Activated T-cell treated with anti-CD3 and anti-CD28 coated beads for 1 hour (primary cell): Measurements from ENCODE around the gene CYP4F8.

Experiments
- DNase-seq: peaks from one replicate; pipeline ENCODE4 v3.0.0-alpha.2; 2020; ENCODE audit warnings: low read depth

The CYP4F8 gene

DNA sequence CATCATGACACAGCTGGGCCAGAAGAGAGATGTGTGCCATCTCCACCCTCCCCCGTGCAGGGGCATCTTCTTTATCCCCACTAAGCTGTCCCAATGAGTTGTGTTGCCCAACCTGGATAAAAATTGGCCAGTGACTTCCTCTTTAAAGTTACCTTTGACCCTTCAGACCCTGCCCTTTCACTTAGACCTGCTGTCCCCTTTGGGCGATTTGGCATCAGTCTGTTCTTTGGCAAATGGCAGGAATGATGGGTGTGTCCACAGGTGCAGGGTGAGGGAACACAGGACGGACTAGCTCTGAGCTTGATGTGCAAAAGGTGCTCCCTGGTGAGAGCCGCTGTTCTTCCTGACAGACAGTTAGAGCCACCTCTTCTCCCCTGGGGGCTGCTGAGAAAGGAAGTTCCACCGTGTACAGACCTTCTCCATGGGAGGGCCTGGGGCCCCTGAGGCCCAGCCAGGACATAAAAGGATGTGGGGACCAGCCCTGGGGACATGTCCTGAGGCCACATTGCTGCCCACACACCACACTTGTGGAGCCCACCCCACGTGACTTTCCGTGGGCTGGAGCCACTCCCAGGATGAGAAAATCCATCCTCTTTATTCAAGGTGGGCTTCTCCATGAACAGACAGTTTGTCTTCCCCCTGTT lies 1.7 kb downstream of the CYP4F8 start:
- DNase-seq: no peak

DNA sequence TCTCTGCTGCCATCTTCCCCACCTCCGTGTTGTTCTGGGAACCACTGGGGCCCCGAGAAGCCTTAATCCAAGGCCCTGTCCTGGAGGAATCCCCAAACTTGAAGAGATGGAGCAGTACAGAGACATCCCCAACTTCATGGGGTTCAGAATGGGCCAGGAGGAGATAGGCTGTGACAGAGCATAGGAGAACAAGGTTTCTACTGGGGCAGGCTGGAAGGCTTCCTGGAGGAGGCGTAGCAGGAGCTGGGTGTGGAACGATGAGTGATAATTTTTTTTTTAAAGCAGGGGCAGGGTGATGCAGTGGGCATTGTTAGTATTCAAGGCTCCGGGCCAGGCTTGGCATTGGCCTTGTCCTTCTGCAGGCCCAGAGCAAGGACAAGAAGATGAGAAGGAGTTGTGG lies 3.3 kb downstream of the CYP4F8 start:
- DNase-seq: no peak

DNA sequence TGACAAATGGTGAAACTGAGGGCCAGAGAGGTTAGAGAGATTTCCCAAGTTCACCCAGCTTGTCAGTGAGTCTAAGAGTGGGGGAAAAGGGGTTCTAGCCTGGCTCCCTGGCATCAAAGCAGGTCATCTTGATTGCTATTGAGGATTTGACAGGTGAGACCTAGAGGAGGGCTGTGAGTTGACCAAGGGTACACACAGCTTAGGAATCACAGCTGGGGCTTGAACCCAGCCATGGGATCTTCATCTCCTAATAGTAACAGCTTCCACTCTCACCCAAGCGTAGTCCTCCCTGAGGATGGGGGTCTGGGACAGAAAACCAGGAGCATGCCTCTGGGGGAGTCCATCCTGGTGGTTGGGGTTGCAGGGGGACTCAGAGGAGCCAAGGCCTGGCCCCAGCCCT lies 6.8 kb downstream of the CYP4F8 start:
- DNase-seq: no peak

DNA sequence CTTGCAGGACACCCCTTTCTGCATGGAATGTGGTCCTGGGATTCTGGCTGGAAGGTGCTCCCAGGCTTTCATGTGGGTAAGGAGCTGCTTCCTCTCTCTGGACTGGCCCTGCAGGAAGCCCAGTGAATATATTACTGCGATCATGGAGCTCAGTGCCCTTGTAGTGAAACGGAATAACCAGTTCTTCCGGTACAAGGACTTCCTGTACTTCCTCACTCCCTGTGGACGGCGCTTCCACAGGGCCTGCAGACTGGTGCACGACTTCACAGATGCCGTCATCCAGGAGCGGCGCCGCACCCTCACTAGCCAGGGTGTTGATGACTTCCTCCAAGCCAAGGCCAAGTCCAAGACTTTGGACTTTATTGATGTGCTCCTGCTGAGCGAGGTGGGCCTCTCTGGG lies 8.0 kb downstream of the CYP4F8 start:
- no peak for DNase-seq

DNA sequence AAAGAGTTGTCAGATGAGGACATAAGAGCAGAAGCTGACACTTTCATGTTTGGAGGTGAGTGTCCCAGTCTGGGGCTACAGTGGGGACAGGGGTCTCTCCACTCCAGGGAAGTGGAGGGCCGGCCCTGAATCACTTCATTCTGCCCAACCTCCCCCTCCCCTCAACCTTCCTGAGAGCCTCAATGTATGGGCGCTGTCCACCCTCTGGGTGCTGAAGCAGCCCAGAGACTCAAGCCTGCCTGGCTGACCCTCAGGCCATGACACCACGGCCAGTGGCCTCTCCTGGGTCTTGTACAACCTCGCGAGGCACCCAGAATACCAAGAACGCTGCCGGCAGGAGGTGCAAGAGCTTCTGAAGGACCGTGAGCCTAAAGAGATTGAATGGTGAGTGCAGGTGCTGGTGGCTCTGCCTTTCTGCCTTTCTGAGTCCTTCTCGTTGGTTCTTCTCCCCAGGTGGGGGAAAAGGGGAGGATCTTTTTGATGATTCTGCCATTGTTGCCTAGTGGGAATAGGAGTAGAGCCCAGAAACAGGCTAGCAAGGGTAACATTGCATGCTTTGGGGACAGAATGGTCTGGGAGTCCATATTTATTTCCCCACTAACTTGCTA lies 8.8 kb downstream of the CYP4F8 start:
- DNase-seq: no peak

DNA sequence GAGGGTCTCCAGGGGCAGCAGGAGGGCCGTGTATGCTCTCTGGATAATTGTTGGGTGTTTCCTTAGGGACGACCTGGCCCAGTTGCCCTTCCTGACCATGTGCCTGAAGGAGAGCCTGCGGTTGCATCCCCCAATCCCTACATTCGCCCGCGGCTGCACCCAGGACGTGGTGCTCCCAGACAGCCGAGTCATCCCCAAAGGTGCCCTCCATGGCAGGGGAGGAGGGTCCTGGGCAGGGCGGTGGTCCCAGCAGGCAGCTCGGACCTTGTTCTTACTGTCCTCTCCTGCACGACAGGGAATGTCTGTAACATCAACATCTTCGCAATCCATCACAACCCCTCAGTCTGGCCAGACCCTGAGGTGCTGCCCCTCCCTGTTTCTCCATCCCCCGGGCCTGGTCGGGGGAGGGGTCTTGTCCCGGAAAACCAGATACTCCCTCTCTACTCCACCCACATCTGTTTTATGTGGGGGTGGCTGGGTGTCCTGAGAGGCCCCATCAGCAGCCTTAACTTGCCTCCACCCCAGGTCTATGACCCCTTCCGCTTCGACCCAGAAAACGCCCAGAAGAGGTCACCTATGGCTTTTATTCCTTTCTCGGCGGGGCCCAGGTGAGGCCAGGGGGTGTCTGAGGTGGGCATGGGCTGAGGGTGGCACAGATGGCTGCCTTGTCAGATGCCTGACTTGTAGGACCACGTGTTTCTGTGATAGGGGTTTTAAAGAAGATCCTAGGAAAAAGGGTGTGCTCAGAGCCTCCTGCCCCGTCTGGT lies 13.4 kb downstream of the CYP4F8 start:
- no peak for DNase-seq

DNA sequence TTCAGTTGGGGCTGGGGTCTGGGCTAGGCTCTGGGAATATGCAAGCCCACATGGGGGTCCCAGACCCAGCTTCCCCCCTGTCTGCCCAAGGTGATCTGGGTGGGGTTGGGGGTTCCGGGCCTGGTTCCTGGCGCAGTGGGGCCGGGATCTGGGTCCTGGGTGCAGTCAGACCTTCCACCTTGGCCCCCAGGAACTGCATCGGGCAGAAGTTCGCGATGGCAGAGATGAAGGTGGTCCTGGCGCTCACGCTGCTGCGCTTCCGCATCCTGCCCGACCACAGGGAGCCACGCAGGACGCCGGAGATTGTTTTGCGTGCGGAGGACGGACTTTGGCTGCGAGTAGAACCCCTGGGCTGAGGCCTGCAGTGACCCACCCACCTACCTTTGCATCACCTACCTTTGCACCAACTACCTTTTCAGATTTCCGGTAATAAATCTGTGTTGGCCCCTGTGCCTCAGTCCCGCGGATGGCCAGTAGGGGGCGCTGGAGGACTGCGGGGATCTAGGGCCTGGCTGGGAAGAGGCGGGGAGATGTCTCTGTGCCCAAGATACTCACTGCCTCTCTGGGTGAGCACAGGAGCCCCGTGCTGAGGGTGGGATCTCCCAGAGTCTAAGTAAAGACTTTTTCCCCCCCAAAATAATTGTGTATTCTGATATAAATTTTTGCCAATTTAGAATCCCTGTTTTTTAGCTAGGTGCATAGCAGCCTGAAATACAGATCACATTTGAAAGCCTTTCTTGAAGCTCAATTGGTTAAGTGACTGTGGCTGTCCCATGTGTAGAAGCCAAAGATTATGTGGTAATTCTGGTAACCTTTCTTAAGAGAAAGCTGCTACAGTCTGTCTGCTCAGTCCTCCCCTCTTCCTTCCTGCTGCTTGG lies 14.2 kb downstream of the CYP4F8 start:
- DNase-seq: peak; percentile 94

DNA sequence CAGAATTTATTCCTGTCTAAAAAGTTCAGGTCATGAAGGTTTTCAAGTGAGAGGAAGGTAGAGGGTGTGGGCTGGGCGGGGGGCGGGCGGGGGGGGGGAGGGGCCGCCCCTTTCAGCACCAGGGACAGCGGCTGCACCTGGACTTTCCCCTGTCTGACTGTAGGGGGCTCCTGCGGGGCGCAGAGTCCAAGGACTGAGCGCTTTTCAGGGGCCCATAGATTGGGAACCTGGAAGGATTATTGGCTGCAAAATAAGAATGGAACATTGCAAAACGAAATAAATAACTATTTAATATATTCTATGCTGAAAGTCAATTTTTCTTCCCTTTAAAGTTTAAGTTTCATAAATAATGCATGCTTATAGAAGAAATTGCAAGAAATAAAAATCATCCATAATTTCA lies 16.8 kb downstream of the CYP4F8 start:
- no peak for DNase-seq

DNA sequence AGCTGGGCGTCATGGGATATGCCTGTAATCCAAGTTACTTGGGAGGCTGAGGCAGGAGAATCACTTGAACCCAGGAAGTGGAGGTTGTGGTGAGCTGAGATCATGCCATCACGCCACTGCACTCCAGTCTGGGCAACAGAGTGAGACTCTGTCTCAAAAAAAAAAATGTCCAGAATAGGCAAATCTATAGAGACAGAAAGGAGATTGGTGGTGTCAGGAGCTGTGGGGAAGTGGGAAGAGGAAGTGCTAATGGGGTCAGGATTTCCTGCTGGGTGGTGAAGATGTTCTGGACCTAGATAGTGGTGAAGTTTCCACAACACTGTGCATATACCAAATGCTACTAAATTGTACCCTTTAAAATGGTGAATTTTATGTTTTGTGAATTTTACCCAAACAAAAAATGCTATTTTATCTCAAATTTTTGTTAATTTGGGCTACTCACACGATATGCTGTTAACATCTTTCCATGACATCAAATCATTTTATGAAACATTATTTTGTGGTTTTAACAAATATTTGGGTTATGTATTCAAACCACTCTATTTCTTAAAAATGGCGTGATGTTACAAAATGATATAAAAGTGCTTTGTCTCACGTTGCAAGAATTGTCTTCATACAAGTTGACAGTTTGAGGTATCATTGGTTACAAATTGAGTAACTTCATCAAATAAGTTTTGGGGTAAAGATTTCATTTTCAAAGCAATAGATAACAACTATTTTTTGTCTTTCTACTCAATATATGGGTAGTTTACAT lies 18.2 kb downstream of the CYP4F8 start:
- DNase-seq: no peak

DNA sequence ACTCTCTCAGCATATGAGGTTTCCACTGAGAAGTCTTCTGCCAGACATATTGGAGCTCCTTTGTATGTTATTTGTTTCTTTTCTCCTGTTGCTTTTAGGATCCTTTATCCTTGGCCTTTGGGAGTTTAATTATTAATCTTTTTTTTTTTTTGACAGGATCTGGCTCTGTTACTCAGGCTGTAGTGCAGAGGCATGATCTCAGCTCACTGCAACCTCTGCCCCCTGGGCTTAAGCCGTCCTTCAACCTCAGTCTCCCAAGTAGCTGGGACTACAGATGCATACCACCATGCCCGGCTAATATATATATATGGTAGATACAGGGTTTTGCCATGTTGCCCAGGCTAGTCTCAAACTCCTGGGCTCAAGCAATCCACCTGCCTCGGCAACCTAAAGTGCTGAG lies 19.1 kb downstream of the CYP4F8 start:
- no peak for DNase-seq

DNA sequence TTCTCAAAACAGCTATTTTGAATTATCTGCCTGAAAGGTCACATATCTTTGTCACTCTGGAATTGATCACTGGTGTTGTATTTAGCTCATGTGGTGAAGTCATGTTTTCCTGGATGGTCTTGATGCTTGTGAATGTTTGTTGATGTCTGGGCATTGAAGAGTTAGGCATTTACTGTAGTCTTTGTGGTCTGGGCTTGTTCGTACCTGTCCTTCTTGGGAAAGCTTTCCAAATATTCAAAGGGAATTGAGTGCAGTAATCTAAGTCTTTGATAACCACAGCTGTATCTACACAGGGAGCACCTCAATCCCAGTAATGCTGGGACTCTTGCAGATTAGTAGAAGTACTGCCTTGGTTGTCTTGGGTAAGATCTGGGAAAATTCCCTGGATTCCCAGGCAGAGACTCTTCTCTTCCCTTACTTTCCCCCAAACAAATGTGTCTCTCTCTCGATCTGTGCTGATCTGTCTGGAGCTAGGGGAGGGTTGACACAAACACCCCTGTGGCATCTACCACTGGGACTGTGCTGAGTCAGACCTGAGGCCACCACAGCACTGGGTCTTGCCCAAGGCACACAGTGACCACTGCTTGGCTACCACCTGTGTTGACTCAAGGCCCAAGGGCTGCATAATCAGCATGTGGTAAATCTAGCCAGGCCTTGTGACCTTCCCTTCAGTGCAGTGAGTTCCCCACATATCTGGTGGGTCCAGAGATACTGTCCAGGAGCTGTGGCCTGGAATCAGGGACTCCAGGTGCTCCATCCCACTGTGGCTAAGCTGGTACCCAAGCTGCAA lies 20.2 kb downstream of the CYP4F8 start:
- no peak for DNase-seq

DNA sequence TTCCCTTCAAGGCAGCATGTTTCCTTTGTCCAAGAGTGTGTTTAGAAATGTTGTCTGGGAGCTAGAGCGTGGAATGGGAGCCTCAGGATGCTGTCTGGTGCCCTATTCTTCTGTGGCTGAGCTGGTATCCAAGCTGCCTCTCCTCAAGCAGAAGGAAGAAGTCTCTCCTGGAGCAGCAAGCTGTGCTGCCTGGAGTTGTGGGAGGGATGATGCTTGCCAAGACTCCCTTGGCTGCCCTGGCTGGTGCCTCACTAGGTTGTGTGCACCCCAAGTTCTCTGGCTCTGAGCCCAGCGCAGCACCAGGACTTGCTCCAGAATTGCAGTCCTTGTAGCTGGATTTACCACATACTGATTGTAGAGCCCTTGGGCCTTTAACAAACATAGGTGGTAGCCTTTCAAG lies 21.0 kb downstream of the CYP4F8 start:
- DNase-seq: no peak

DNA sequence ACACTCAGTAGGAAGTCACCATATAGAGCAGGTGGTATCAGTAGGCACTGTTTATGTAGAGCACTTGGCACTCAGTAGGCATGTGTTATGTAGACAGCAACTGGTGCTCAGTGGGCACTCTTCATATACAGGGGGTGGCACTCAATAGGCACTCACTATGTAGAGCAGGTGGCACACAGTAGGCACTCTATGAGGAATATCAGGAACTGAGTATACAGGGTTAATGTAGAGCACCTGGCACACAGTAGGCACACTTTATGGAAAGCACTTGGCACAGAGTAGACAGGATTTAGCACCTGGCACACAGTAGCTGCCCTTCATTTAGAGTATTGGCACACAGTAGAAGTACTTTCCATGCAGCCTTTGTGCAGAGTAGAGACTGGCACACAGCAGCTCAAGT lies 24.6 kb downstream of the CYP4F8 start:
- DNase-seq: no peak

DNA sequence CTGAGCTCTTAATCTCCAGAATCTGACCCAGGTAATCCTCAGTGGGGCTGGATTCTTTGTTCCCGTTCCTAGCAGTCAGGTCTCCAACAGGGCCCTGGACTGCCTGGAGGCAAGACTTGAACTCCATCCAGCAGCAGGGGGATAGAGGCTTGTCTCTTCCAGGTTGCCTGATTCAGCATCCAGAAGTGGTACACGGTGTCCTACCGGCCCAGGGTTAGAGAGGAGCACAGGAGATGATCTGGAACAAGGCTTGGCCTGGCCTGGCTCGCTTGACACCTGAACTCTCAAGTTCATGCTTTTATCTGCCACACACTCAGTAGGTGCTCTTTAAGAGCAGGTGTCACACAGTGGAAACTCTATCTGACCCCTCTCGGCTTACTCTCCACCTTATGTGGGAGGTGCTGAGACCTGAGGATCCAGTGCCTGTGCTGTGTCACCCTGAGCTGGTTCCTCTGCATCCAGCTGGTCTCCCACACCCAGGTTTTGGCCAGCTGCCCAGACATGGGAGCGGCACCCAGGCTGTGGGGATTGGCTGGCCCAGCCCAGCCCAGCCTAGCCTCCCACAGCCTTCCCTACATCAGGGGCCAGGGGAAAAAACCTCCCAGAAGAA lies 25.4 kb downstream of the CYP4F8 start, which contains the start of gene CYP4F3:
CYP4F3 (plus strand) TSS at position 604 of the 610 bp plus-strand sequence. CDS start 519 bp downstream, outside the sequence.
- DNase-seq: no peak

DNA sequence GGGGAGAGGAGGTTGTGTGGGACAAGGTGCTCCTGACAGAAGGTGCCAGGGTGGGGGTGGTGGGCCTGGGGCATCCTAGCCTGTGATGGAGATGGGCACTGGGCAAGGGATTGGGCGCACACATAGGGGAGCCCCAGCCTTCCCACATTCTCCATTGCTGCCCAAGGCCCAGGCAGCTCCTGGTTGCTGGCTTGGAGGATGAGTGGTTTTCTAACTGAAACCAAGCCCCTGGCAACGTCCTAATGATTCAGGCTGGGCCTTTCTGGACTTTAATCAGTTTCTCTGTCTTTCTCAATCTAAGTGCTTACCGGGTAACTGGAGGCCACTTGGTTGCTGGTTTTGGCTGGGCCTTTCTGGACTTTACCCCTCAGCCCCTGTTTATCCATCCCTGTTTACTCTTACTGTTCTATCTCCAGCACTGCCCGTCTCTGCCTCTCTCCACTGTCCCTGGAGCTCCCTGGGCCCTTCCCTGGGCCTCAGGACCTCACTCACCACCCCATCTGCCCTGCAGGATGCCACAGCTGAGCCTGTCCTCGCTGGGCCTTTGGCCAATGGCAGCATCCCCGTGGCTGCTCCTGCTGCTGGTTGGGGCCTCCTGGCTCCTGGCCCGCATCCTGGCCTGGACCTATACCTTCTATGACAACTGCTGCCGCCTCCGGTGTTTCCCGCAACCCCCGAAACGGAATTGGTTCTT lies 26.0 kb downstream of the CYP4F8 start:
- DNase-seq: no peak

DNA sequence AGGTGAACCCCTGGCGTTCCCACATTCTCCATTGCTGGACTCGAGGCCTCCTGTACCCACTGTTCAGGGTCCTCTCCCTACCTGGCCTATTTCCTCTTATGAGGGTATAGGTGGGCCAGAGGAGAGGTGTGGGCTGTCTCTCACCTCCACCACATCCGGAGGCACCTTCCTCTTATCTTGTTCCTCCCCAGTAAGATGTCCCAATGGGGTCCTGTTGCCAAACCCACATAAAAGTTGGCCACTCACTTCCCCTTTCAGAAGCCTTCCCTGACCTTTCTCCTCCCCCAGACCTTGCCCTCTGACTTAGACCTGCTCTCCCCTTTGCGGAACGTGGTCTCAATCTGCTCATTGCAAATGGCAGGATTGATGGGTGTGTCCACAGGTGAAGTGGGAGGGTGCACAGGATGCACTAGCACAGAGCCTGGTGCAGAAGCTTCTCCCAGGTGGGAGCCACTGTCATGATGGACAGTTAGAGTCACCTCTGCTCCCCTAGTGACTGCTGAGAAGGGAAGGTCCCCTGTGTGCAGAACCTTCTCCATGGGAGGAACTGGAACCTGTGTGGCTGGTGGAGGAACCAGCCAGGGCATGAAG lies 27.0 kb downstream of the CYP4F8 start:
- no peak for DNase-seq

DNA sequence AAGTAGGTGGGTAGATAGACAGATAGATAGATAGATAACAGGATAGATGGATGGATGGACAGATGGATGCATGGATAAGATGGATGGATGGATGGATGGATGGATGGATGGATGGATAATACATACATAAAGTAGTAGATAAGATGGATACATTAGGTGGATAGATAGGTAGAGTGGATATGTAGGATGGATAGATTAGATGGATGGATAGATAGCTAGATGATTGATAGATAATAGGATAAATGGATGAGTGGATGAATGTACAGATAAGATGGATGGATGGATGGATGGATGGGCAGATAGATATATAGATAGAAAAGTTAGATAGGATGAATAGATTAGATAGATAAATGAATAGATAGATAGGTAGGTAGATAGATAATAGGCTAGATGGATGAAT lies 27.8 kb downstream of the CYP4F8 start:
- DNase-seq: no peak

DNA sequence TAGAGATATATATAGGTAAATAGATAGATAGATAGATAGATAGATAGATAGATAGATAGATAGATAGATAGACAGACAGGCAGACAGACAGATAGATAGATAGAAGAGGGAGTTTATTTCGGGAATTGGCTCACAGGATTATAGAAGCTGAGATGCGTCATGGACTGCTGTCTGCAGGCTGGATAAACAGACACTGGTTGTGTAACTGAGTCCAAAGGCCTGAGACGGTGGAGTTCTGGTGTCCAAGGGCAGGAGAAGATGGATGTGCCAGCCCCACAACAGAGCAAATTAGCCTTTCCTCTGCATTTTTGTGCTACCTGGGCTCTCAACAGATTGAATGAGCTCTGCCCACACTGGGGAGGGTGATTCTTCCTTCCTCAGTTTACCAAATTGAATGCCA lies 28.4 kb downstream of the CYP4F8 start:
- DNase-seq: no peak

DNA sequence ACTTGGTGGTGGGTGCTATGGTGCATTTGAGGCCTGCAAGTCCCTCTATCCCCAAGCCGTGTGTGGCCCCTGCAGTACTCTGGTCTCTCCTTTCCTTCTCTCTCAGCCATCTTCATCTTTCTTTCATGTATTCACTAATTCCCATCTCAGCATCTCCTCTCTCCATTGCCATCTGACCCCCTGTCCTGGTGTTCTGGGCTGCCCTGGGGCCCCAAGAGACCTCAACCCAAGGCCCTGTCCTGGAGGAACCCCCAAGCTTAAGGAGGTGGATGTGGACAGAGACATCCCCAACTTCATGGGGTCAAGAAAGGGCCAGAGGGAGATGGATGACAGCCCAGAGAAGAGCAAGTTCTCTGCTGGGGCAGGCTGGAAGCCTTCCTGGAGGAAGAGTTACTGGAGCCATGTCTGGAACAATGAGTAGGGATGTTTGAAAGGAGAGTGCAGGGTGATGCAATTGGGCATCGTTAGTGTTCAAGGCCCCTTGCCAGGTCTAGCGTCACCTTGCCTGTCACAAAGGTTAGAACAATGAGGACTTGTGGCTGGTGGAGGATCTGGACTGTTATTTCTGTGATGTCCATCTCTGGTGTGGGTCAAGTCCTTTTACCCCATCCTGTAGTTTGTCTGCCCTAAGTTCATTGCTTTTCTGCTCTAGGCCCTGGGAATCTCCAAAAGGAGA lies 29.2 kb downstream of the CYP4F8 start:
- DNase-seq: no peak
